Stimulated activated memory B cell treated with anti-CD40 and anti-IgM and Interleukin-4, amounts not matched to agents 10 μg/mL and 1 μg/mL and 100 μg/mL, for 72 hours (primary cell): ENCODE data around the gene C19orf25.
"Not testable (repeated sequence)": the region's sequence is repeated elsewhere in the genome, so short reads cannot be mapped to it uniquely, and the experiment has no call there.

Source experiments
- ATAC-seq: fragments of 150-1000 bp; cut with Tn5 transposase; 2 replicates; pipeline ENCODE4 v1.10.0; 2021
- H3K27ac Mint-ChIP-seq: one replicate; pipeline ENCODE4 v1.8.0; 2022; ENCODE audit warnings: mild to moderate bottlenecking, mixed read lengths
- H3K27me3 Mint-ChIP-seq: one replicate; pipeline ENCODE4 v1.8.0; 2022; ENCODE audit warnings: mixed read lengths
- H3K36me3 Mint-ChIP-seq: one replicate; pipeline ENCODE4 v1.8.0; 2022; ENCODE audit warnings: mixed read lengths
- H3K4me1 Mint-ChIP-seq: one replicate; pipeline ENCODE4 v1.8.0; 2022; ENCODE audit warnings: mixed read lengths
- H3K4me3 Mint-ChIP-seq: one replicate; pipeline ENCODE4 v1.8.0; 2022; ENCODE audit warnings: mild to moderate bottlenecking, moderate library complexity, mixed read lengths
- H3K9me3 Mint-ChIP-seq: one replicate; pipeline ENCODE4 v1.8.0; 2022; ENCODE audit warnings: mixed read lengths

The C19orf25 gene

GRCh38 chr19:1481224-1481892 is 2.3 kb upstream of the C19orf25 start:
- ATAC-seq = no peak
- Mint-ChIP-seq H3K27me3 (no peaks in the 10 kb centered on the region), H3K36me3 (peaks cover 8% of the 10 kb centered on the region), H3K4me3 (no peak overlapping the region), H3K27ac (no peak overlapping the region), H3K9me3 (no peaks in the 10 kb centered on the region), H3K4me1 (peaks cover 24% of the 10 kb centered on the region)

DNA sequence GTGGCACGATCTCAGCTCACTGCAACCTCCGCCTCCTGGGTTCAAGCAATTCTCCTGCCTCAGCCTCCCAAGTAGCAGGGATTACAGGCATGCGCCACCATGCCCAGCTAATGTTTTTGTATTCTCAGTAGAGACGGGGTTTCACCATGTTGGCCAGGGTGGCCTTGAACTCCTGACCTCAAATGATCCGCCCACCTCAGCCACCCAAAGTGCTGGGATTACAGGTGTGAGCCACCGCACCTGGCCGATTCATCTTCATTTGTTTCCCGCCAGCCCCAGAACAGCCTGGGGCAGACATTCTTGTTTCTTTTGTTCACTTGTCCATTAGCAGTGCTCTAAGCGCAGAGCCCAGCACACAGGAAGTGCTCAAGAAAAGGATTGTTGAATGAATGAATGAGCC is 2.0 kb downstream of the C19orf25 start:
- H3K4me1 Mint-ChIP-seq = peaks cover 43% of the 10 kb centered on the region
- not testable (repeated sequence) for H3K4me3 Mint-ChIP-seq, H3K27me3 Mint-ChIP-seq, ATAC-seq, H3K27ac Mint-ChIP-seq, H3K9me3 Mint-ChIP-seq
- H3K36me3 Mint-ChIP-seq = peaks cover 22% of the 10 kb centered on the region

- H3K36me3 Mint-ChIP-seq = peaks cover 22% of the 10 kb centered on the region
- no peak for ATAC-seq
- no peak overlapping the region for H3K4me3 Mint-ChIP-seq
- no peaks in the 10 kb centered on the region for H3K9me3 Mint-ChIP-seq
- H3K27ac Mint-ChIP-seq = no peak overlapping the region
- H3K4me1 Mint-ChIP-seq = peaks cover 54% of the 10 kb centered on the region
- H3K27me3 Mint-ChIP-seq = no peaks in the 10 kb centered on the region
These were observed 3.1 kb downstream of the C19orf25 start for GRCh38 chr19:1475751-1476437.

- no peak overlapping the region for H3K4me3 Mint-ChIP-seq
- H3K9me3 Mint-ChIP-seq = no peaks in the 10 kb centered on the region
- H3K27me3 Mint-ChIP-seq = peaks cover 6% of the 10 kb centered on the region
- no peak for ATAC-seq
- H3K36me3 Mint-ChIP-seq = peaks cover 22% of the 10 kb centered on the region
- H3K4me1 Mint-ChIP-seq = peaks cover 52% of the 10 kb centered on the region
- H3K27ac Mint-ChIP-seq = no peak overlapping the region
These were observed 4.2 kb downstream of the C19orf25 start for GRCh38 chr19:1474765-1475351.

GRCh38 chr19:1474011-1474764 is 4.8 kb downstream of the C19orf25 start:
- Mint-ChIP-seq H3K4me1 (peaks cover 53% of the 10 kb centered on the region), H3K4me3 (no peak overlapping the region), H3K27me3 (peaks cover 8% of the 10 kb centered on the region), H3K36me3 (peaks cover 22% of the 10 kb centered on the region), H3K9me3 (no peaks in the 10 kb centered on the region), H3K27ac (no peak overlapping the region)
- ATAC-seq = no peak

DNA sequence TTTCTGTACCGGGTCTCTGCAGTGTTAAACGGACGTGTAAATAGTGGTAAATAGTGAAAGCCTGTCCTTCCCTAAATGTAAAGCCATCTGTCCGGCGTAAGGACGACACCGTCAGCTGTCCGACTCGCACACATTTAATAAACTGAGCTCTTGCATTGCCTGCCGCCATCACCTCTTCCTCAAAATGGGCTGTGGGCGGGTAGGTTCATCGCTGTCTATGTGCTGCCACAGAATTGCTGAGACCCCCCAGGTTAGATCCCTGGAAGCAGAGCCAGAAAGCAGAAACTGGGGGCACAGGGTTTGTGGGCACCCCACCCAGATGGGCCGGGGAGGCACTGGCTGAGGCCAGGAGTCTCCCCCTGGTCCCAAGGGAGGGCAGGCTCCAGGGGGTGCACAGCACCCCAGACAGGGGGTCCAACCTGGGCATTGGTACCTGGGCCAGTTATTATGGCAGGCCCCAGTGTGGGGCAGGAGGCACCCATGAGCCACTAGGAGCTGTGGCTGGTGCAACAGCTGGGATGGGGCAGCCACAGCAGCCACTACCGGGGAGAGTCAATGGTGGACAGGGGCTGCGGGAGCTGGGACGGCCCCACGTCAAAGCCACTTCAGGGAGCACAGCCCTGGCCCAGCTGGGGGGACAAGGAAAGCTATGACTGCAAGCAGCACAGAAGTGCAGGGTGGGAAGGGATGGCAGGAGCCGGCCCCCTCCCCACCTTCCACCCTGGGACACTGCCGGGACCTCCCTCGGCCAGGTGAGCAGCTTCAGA is 5.7 kb downstream of the C19orf25 start:
- H3K4me3 Mint-ChIP-seq = no peak overlapping the region
- no peak overlapping the region for H3K27ac Mint-ChIP-seq
- H3K27me3 Mint-ChIP-seq = peaks cover 8% of the 10 kb centered on the region
- peaks cover 22% of the 10 kb centered on the region for H3K36me3 Mint-ChIP-seq
- H3K4me1 Mint-ChIP-seq = peaks cover 50% of the 10 kb centered on the region
- no peaks in the 10 kb centered on the region for H3K9me3 Mint-ChIP-seq
- no peak for ATAC-seq

- Mint-ChIP-seq H3K9me3 (no peaks in the 10 kb centered on the region), H3K36me3 (peaks cover 21% of the 10 kb centered on the region), H3K4me3 (no peak overlapping the region), H3K27ac (no peak overlapping the region), H3K4me1 (peaks cover 44% of the 10 kb centered on the region), H3K27me3 (peaks cover 8% of the 10 kb centered on the region)
- no peak for ATAC-seq
These were observed 6.6 kb downstream of the C19orf25 start for GRCh38 chr19:1472231-1473084.

- peaks cover 8% of the 10 kb centered on the region for H3K27me3 Mint-ChIP-seq
- peaks cover 15% of the 10 kb centered on the region for H3K36me3 Mint-ChIP-seq
- no peak for ATAC-seq
- no peak overlapping the region for H3K27ac Mint-ChIP-seq
- peaks cover 38% of the 10 kb centered on the region for H3K4me1 Mint-ChIP-seq
- no peak overlapping the region for H3K4me3 Mint-ChIP-seq
- no peaks in the 10 kb centered on the region for H3K9me3 Mint-ChIP-seq
These were observed 7.4 kb downstream of the C19orf25 start for GRCh38 chr19:1471515-1472160.

GRCh38 chr19:1471010-1471514 is 8.0 kb downstream of the C19orf25 start:
- Mint-ChIP-seq H3K4me1 (peaks cover 38% of the 10 kb centered on the region), H3K27ac (no peak overlapping the region), H3K27me3 (peaks cover 8% of the 10 kb centered on the region), H3K4me3 (peak overlapping the region; percentile 75), H3K9me3 (no peaks in the 10 kb centered on the region), H3K36me3 (peaks cover 10% of the 10 kb centered on the region)
- ATAC-seq = peak; percentile 34

- H3K27me3 Mint-ChIP-seq = peaks cover 8% of the 10 kb centered on the region
- H3K4me1 Mint-ChIP-seq = peaks cover 38% of the 10 kb centered on the region
- H3K36me3 Mint-ChIP-seq = peaks cover 5% of the 10 kb centered on the region
- no peaks in the 10 kb centered on the region for H3K9me3 Mint-ChIP-seq
- ATAC-seq = peak; percentile 74
- peak overlapping the region; percentile 54 for H3K27ac Mint-ChIP-seq
- H3K4me3 Mint-ChIP-seq = peak overlapping the region; percentile 75
These were observed 8.6 kb downstream of the C19orf25 start for GRCh38 chr19:1470305-1471009.

GRCh38 chr19:1470055-1470304 is 9.0 kb downstream of the C19orf25 start:
- H3K27ac Mint-ChIP-seq = peak overlapping the region; percentile 54
- no peaks in the 10 kb centered on the region for H3K9me3 Mint-ChIP-seq
- peak overlapping the region; percentile 75 for H3K4me3 Mint-ChIP-seq

DNA sequence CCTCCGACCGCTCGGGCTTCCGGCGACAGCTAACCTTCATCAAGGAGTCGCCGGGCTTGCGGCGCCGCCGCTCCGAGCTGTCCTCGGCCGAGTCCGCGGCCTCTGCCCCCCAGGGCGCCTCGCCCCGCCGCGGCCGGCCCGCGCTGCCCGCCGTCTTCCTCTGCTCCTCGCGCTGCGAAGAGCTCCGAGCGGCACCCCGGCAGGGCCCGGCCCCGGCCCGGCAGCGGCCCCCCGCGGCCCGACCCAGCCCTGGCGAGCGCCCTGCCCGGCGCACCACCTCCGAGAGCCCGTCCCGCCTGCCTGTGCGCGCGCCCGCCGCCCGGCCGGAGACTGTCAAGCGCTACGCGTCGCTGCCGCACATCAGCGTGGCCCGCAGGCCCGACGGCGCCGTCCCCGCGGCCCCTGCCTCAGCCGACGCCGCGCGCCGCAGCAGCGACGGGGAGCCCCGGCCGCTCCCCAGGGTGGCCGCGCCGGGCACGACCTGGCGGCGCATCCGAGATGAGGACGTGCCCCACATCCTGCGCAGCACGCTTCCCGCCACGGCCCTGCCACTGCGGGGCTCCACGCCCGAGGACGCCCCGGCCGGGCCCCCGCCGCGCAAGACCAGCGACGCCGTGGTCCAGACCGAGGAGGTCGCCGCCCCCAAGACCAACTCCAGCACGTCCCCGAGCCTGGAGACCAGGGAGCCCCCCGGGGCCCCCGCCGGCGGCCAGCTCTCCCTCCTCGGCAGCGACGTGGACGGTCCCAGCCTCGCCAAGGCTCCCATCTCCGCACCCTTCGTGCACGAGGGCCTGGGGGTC is 9.6 kb downstream of the C19orf25 start:
- H3K27ac Mint-ChIP-seq = peak overlapping the region; percentile 54
- H3K9me3 Mint-ChIP-seq = no peaks in the 10 kb centered on the region
- peak; percentile 10 for ATAC-seq
- H3K36me3 Mint-ChIP-seq = peaks cover 5% of the 10 kb centered on the region
- H3K27me3 Mint-ChIP-seq = peaks cover 8% of the 10 kb centered on the region
- H3K4me3 Mint-ChIP-seq = no peak overlapping the region
- H3K4me1 Mint-ChIP-seq = peaks cover 37% of the 10 kb centered on the region

More at GRCh38 chr19:1470055-1470304, 9.0 kb downstream of the C19orf25 start:
- Mint-ChIP-seq H3K27me3 (peaks cover 8% of the 10 kb centered on the region), H3K36me3 (peaks cover 5% of the 10 kb centered on the region), H3K4me1 (peaks cover 38% of the 10 kb centered on the region)
- ATAC-seq = no peak
